Measurements from ENCODE around the gene ASCL3.
"Not testable (repeated sequence)": the region's sequence is repeated elsewhere in the genome, so short reads cannot be mapped to it uniquely, and the experiment has no call there.

GRCh38 chr11:8979365-8979764 is 36.5 kb upstream of the ASCL3 start:
- not testable (repeated sequence) for TF ChIP-seq EZH2 (IDR thresholded peaks at IDR 0.05); POLR2AphosphoS5 (IDR thresholded peaks at IDR 0.05; ENCODE audit: borderline replicate concordance, low read depth, low read length); FOXP2 (optimal IDR thresholded peaks at IDR 0.05; ENCODE audit: control extremely low read depth, extremely low read length, insufficient read depth)

Data from SK-N-MC (cell line).